ENCODE results near the gene ITLN2. TPM values are rescaled to one million over a fixed set of nuclear protein-coding genes. Genes with fewer than 3 reads are reported as not detected.

The ITLN2 gene
- total and polyA plus RNA-seq, 9 of the 15 experiments (the other 6 are each of a cell fraction or from before 2014, with no cell fraction given): not detected

DNA sequence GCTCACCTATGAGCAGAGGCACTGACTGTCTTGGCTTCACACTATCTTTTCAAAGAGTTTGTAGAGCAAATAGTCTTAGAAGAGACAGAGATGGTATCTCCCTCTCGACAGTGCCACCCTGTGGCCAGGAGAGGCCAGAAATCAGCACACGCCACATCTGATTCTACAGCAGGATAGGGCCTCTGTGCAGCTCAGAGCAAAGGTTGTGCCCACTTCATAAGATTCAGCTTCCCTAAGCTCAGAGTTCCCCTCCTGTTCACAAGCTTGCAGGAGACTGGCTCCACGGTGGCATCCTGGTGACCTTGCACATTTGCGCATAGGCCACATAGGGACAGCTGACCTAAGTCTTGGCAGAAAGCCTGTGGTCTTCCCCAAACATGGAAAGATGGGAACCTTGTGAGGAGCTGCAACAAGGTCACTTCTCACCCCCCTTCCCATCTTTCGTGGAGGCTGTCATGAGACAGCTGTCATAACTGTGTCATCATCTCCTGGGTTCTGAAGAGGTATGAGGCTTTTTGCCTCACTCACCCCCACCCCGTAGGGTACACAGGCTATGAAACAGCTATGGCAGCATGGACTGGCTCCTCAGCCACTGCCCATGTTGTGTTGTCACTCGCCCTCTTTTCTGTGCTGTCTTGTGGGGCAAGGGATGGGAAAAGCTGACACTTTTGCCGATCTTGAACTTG, 3.0 kb downstream of the ITLN2 start (continued):
- TF ChIP-seq RFX7 (CRISPR knock-in tag; IDR thresholded peaks at IDR 0.05) (no peak), CBX8 (IDR thresholded peaks at IDR 0.05; ENCODE audit: borderline replicate concordance, extremely low read depth, low read depth, low read length, poor library complexity, severe bottlenecking) (no peak), RAD21 (CRISPR knock-in tag; conservative IDR thresholded peaks at IDR 0.05 in 1 of 2, IDR thresholded peaks at IDR 0.05 in 1 of 2) (peak; percentile 78 to 86), IRF1 (CRISPR knock-in tag; IDR thresholded peaks at IDR 0.05; ENCODE audit: borderline replicate concordance) (no peak), CBX5 (IDR thresholded peaks at IDR 0.05; ENCODE audit: borderline replicate concordance, low read depth) (no peak), ZNF79 (CRISPR knock-in tag; IDR thresholded peaks at IDR 0.05; ENCODE audit: low read depth) (no peak)

DNA sequence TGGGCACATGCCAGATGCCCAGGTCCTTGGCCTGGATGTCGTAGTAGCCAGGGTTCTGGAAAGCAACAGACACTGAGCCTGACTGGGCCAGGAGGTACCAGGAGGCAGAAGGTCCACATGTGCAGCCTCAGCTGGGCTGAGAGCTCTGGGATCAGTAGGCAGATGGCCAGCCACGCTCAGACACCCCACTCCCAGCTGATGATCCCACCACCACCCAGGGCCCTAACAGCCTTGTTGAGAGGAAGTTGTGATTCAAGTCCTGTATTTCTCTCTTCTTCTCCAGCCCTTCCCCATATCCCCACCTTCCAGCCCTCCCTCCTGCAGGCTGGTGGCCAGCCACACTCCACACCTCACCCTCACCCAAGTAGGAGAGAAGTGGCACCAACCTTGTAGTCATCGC, 4.0 kb downstream of the ITLN2 start:
- ATAC-seq (no peak), FAIRE-seq (no peak), DNase-seq (ENCODE audit: extremely low read depth in 1 of 4, low spot score in 3 of 4) (peak in 1 of 4 experiments; percentile 3)
- Histone ChIP-seq H3K4me2 (ENCODE audit: insufficient read depth, low read length) (no peak overlapping the region), H3K9me1 (ENCODE audit: control insufficient read depth, insufficient read depth, low read length) (no peaks in the 10 kb centered on the region), H2AFZ (ENCODE audit: low read depth, low read length) (no peak overlapping the region), H3K79me2 (ENCODE audit: control insufficient read depth, insufficient read depth, low read length) (no peaks in the 10 kb centered on the region), H4K20me1 (replicated peaks; ENCODE audit: control insufficient read depth, insufficient read depth, low read length) (peaks cover 6% of the 10 kb centered on the region), H3K36me3 (ENCODE audit: control insufficient read depth, insufficient read depth, low read length) (no peaks in the 10 kb centered on the region), H3K27me3 (ENCODE audit: control insufficient read depth in 2 of 2, insufficient read depth in 2 of 2, low read length in 2 of 2) (peaks cover 10 to 33% of the 10 kb centered on the region in 2 experiments; a peak in 3 of 5 replicates), H3K9ac (ENCODE audit: insufficient read depth in 1 of 2, low read depth in 2 of 2, low read length in 2 of 2) (0 out of 4 replicates have a peak overlapping the region, but pooled peaks of 1 of the 2 experiments have one; percentile 2), H3K9me3 (replicated peaks; ENCODE audit: control insufficient read depth, insufficient read depth, low read depth, low read length) (no peaks in the 10 kb centered on the region), H3K4me1 (replicated peaks in 1 of 2; ENCODE audit: control insufficient read depth in 2 of 2, insufficient read depth in 2 of 2, low read length in 2 of 2) (peaks cover 0 to 9% of the 10 kb centered on the region in 2 experiments; a peak in 2 of 5 replicates), H3K4me3 (no peak overlapping the region), H3K27ac (ENCODE audit: extremely low read depth, low read depth, low read length) (no peak overlapping the region)
- BruUV-seq (replicated peaks): no TSS peak
- 13% methylated on average over 3 of the region's 3 CpGs for WGBS (ENCODE audit: insufficient coverage, low coverage, missing lambda C conversion rate)
- in situ Hi-C loops (cut with MboI) (loop anchor here (5.0 kb wide), 1 partner anchor 113 kb away; no protein-coding TSS in a partner anchor), intact Hi-C loops (cut with micrococcal nuclease) (loop anchor here (1.0 to 2.0 kb wide), 3 partner anchors 115 to 269 kb away; no protein-coding TSS in a partner anchor)
- ChIA-PET POLR2A (interaction anchor here (1.8 kb wide), 1 partner anchor 225 kb away, joined by 4 read pairs; no protein-coding TSS in a partner anchor), CTCF (ENCODE audit: low intra/inter-chr PET ratio) (interaction anchor here (0.7 to 4.0 kb wide), 2 partner anchors 115 to 223 kb away, joined by 3 to 18 read pairs; no protein-coding TSS in a partner anchor)
- TF ChIP-seq, protein P1, sequence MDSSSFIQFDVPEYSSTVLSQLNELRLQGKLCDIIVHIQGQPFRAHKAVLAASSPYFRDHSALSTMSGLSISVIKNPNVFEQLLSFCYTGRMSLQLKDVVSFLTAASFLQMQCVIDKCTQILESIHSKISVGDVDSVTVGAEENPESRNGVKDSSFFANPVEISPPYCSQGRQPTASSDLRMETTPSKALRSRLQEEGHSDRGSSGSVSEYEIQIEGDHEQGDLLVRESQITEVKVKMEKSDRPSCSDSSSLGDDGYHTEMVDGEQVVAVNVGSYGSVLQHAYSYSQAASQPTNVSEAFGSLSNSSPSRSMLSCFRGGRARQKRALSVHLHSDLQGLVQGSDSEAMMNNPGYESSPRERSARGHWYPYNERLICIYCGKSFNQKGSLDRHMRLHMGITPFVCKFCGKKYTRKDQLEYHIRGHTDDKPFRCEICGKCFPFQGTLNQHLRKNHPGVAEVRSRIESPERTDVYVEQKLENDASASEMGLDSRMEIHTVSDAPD (CRISPR knock-in tag; IDR thresholded peaks at IDR 0.05): no peak
- TF ChIP-seq ZNF589 (CRISPR knock-in tag; IDR thresholded peaks at IDR 0.05; ENCODE audit: low read depth) (no peak), EWSR1 (IDR thresholded peaks at IDR 0.05; ENCODE audit: borderline replicate concordance, low read depth, partially characterized antibody) (no peak), CREM (IDR thresholded peaks at IDR 0.05; ENCODE audit: low read depth) (no peak)
